DOHH2 (cell line): ENCODE data around the gene USP13.

Experiments
- EZH2phosphoT487 ChIP-seq: fragments of 200-600 bp; sonication (generic); IDR thresholded peaks from 2 replicates; pipeline ENCODE4 v1.6.1; 2017; ENCODE audit warnings: borderline replicate concordance, mild to moderate bottlenecking, antibody characterized with exemption, low read length, moderate library complexity, mixed read lengths
- TF ChIP-seq, protein P1 (sequence below): fragments of 200-600 bp; sonication (generic); IDR thresholded peaks from one replicate; pipeline ENCODE4 v1.5.1; 2014; ENCODE audit warnings: antibody characterized with exemption, mild to moderate bottlenecking, low read depth, low read length; ENCODE audit not compliant: poor library complexity, severe bottlenecking

DNA sequence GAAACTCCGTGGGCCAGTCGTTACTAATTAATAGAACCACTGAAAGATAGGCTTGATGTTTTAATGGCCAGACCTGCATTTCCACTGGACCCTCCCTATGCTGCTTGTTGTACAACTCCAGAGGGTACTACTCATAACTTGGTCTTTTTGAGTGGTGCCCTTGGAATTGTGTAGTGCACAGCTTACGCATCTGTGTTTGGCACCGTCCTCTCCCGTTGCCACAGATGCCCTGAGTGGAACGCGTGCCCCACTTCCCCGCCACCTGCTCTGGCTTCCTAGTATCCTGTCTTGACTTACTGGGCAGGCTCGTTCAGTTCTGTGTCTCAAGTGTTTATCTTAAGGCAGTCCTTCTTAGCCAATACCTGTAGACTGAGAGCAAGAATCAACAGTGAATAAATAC is 78.7 kb downstream of the USP13 start:
- TF ChIP-seq, protein P1, sequence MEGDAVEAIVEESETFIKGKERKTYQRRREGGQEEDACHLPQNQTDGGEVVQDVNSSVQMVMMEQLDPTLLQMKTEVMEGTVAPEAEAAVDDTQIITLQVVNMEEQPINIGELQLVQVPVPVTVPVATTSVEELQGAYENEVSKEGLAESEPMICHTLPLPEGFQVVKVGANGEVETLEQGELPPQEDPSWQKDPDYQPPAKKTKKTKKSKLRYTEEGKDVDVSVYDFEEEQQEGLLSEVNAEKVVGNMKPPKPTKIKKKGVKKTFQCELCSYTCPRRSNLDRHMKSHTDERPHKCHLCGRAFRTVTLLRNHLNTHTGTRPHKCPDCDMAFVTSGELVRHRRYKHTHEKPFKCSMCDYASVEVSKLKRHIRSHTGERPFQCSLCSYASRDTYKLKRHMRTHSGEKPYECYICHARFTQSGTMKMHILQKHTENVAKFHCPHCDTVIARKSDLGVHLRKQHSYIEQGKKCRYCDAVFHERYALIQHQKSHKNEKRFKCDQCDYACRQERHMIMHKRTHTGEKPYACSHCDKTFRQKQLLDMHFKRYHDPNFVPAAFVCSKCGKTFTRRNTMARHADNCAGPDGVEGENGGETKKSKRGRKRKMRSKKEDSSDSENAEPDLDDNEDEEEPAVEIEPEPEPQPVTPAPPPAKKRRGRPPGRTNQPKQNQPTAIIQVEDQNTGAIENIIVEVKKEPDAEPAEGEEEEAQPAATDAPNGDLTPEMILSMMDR: no peak
- TF ChIP-seq EZH2phosphoT487: no peak
